GM21576 (cell line): Measurements from ENCODE around the gene RNU1-3.
"Not testable (repeated sequence)": the region's sequence is repeated elsewhere in the genome, so short reads cannot be mapped to it uniquely, and the experiment has no call there.

ENCODE experiments used
- ATAC-seq: cut with Tn5 transposase; IDR thresholded peaks from one replicate; pipeline ENCODE4 v1.9.1; 2021; ENCODE audit warnings: mild to moderate bottlenecking, moderate library complexity; ENCODE audit not compliant: unreplicated experiment

RNU1-3 gene

DNA sequence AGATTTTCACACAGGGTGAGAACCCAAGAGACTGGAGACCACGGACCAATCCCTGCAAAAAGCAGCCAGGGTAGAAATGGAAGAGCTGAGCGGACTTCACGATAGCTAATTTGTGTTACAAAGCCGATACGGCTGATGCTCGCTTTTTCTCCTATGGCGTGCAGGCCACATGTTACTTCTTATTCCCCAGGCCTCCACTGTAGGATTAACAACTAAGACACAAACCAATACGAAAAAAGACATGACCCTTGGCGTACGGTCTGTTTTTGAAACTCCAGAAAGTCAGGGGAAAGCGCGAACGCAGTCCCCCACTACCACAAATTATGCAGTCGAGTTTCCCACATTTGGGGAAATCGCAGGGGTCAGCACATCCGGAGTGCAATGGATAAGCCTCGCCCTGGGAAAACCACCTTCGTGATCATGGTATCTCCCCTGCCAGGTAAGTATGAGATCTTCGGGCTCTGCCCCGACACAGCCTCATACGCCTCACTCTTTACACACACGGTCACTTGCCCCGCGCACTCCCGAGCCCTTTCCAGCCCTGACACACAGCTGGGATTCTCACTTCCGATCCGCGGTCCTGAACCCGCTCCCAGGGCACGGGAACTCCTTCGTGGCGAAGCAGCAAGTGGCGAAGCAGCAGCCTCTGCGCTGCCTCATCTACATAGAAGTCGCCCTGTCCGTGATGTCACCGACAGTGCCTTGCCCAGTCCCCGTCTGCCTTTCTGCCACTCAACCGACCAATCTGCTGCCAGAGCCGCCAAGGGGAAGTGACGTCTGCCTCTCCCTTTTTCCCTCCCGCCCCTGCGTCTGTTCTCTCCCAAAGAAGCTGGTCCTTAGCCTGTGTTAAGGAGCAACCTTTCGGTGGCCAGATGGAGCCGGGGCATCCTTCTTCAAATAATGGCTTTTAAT, at the start of gene RNU1-3:
TSS of gene RNU1-3 (minus strand) at position 447 of the 912 bp plus-strand sequence.
- ATAC-seq = peak; percentile 96

DNA sequence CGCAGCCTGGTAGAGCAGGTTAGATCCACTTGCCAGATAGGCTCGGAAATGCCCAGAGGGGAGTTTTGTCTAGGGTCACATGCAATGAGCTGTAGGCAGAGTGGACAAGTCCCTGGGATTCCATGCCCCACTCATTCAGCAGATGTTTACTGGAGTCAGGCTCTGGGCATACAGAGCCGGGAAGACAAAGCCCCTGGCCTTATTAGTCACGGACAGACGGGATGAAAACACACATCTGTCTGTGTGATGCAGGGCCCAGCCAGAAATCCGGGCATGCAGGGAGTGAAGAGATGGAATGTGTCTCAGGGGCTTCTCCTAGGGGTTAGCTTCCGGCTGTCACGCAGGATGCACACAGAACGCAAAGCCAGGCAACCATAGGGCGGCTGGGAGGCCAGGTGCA, 46.7 kb upstream of the RNU1-3 start:
- not testable (repeated sequence) for ATAC-seq

DNA sequence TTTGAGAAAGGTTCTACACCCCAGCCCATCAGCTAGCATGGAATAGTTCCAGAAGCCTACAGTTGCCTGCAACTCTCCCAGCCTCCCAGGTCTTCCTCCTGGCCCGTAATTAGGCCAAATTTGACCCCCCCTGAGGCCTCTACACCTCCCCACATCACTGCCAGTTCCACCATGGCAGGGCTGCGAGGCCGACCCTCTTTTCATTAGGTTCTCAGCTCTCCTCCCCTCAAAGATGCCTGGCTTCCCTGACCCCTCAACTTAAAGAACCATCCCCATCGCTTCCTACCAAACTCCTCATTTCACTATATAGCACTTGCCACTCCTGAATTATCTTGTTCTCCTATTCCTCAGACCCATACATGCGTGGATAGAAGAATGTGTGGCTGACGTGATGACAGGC, 46.2 kb upstream of the RNU1-3 start:
- not testable (repeated sequence) for ATAC-seq

DNA sequence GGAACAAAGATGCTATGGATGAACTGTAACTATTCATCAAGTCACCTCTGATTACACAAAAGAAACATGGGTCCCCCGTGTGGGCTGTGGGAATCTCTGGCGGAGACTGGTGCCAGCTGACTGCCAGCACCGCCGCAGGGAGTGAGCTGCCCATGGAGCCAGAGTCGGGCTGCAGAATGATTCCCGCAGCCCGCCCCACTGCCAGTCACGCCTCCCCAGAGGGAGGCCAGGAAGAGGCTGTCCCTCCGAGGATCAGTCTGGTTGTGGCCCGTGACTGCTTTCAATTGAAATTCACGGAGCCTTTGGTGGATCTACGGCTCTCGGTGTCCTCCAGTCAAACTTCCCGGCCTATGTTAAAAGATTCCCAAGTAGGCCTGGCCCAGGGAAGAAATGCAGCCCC, 45.8 kb upstream of the RNU1-3 start:
- ATAC-seq = not testable (repeated sequence)

DNA sequence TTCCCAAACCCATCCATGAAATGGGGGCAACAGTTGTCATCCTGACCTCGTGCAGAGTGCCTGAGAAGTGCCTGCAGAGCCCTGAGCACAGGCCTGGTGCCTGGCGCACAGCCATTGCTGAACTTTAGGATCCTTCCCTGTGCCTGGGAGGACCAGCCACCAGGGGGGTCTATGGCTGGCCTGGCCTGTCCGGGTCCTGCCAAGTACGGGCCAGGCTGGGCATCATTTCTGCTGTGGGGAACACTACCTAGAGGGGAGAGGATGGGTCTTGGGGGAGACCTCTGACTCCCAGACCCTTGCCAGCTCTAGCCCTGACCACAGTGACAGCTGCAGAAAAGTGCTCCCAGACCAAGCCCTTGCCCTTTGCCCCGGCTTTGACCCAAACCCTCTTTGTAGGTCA, 45.4 kb upstream of the RNU1-3 start:
- ATAC-seq = not testable (repeated sequence)

DNA sequence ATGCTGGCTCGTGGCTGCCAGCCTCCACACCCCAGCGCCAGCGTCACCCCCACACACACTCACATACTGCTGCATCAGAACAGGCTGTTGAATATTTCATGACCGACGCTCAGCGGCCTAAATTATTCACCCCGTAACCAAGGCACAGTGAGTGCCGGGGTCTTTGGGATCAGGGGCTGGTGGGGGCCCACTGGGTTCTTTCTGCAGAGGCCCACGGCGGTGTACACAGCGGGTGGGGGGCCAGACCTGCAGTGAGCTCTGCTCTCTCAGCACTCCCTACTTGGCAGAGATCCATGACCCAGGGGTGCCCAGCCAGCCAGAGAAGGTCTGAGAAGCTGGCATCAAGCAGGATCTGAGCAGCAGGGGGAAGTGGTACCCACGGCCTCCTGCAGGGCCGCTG, 43.9 kb upstream of the RNU1-3 start:
- ATAC-seq = not testable (repeated sequence)

DNA sequence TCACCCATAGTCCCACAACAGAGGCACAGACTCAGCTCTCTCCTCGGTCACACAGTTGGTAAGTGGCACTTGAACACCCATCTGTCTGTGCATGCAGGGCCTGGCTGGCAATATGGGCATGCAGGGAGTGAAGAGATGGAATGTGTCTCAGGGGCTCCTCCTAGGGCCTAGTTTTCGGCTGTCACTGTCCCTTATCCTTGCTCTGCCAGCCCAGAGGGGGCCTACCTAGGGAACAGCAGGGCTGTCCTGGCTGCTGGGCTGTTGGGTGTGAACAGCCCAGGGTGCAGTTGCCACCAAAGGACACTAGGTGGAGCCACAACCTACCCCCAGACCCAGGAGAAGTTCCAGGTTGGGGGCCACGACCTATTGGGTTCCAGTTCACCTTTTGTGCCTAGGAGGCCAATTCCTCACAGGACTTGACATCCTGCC, 42.9 kb upstream of the RNU1-3 start:
- ATAC-seq = peak; percentile 54

DNA sequence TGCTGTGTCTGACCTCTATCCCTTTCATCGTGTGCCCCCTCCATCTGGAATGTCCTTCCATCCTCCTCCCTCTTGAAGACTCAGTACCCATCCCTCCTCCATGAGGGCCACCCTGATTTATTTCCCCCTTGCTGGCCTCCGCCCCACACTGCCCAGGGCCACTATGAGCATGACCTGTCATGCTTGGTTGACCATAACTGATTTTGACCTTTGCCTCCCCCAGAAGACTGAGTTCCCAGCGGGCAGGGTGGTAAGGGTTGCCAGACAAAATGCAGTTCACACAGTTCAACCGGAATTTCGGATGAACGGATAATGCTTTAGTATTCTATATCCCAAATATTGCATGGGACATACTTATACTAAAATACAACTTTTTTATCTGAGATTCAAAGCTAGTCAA, 42.0 kb upstream of the RNU1-3 start:
- not testable (repeated sequence) for ATAC-seq

DNA sequence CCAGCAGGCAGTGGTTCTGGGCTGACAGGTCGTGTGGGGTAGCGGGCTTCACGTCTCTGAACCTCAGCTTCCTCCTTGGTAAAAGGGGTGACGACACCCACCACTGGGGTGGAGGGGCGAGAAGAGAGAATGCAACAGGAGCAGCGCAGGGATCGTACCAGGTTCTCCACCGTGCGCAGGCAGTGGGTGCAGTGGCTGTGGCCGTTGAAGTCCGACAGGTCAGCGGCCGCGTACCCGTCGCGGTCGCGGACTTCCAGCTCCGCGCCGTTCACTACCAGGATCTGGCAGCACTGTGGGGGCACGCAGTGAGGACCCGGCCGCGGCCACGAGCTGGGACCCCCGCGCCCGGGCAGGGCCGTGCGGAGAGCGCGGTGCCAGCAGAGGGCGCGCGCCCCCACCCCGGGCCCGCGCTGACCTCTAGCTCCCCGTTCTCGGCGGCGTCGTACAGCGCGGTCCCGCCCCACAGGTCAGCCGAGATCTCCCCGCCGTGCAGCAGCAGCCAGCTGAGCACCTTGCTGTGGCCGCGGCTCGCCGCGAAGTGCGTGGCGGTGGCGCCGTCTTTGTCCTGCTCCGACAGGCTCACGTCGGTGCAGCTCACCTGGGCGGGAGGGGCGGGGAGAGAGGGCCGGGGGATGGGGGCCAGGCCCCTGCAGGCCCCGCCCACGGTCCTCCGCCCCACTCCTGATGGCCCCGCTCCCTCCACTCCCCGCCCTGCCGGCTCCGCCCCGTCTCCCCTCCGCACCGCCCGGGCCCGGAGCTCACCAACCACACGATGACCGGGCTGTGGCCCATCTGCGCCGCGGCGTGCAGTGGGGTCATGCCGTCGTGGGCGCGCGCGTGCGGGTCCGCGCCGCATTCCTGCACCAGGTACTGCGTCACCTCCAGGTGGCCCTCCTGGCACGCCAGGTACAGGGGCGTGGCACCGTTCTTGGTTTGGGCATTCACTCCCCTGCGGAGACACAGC, 40.7 kb upstream of the RNU1-3 start:
- not testable (repeated sequence) for ATAC-seq

DNA sequence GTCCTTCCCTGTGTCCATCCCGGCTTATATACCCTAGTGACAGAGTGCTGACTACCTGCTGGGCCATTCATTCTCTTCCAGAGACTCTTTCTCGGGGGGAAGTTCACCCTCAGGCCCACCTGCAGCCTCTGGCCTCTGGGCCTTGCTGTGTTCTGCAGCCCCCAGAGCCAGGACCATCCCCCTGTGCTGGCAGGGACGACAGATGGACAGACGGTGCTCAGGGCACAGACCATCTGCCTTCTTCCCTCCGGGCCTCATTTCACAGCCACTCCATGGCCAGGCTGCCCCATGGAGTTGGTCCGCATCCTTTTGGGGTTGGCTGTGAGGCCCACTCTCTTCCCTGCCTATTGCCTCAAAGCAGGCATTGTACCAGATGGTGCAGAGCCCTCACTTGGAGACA, 39.6 kb upstream of the RNU1-3 start:
- ATAC-seq = not testable (repeated sequence)

DNA sequence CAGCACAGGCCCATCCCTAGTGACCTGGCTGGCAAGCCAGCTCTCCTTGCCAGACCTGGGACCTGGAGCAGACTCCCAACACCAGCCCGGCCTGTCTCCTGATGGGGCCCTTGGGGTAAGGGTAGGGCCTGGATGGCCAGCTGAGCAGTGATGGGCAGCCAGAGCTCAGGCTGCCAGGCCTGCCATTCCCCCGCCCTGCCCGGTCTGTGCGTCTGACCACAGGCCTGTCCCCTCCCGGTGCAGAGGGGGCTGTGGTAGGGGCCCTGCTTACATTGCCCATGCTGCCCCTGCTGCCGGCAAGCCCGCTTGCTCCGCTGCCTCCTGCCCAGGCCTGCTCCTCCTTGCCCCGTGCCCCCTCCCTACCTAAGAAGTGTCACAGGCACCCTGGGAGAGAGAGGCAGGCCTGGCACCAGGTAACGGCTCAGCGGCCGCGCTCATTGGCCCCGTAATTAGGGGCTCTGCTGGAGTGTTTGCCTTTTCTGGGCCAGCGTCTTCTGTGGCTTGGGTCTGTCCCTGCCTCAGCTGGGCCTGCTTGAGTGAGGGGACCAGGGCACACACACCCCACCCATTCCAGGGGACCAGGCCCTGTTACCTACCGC, 37.9 kb upstream of the RNU1-3 start:
- ATAC-seq = not testable (repeated sequence)

DNA sequence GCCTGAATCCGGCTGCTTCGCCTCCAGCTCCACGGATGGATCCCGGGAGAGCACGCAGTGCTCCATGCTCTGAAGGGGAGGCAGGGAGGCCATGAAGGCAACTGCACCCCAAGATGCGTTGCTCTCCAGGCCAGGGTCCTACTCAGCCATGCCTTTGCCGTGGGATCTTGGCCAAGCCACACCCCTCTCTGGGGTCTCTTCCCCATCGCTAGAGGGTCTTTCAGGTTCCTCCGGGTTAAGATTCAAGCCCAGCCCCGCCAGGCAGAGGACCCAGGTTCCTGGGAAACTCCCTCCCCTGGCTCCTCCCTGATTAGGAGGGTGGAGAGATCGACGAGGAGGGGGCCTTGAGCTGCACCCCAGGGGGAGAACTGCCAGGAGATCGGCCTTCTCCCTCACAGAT, 37.3 kb upstream of the RNU1-3 start:
- not testable (repeated sequence) for ATAC-seq

DNA sequence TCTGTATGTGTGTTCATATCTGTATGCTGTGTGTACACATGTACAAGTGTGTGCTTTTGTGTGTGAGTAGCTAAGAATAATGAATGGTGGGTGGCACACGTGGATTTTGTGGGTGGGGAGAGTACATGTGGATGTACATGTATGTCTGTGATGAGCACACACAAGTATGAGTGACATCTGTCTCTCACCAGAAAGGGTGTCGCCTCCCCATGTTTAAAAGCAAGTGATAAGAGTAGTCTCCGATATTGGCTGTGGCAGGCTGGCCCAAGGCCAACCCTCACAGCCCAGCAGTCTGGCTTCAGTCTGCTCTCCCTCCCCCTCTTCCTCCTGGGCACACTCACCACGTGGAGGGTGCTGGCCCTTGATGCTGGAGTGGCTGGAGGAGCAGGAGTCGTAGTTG, 36.9 kb upstream of the RNU1-3 start:
- not testable (repeated sequence) for ATAC-seq

DNA sequence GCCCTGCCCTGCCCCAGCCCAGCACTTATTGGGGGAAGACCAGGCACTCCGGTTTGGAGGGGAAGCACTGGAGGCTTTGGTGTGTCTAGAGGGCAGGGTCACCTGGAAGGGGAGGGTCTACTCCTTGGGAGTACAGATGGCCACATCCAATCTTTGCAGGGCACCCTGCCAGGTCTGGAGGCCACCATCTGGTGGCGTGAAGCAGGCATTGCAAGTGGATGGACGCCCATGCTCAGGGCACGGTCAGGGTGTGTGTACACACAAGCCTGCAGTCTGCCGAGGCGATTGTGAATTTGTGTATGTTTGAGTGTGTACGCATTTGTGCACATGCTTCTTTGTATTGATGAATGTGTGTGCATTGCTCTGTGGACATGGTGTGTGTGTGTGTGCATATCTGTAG, 36.4 kb upstream of the RNU1-3 start:
- ATAC-seq = not testable (repeated sequence)

DNA sequence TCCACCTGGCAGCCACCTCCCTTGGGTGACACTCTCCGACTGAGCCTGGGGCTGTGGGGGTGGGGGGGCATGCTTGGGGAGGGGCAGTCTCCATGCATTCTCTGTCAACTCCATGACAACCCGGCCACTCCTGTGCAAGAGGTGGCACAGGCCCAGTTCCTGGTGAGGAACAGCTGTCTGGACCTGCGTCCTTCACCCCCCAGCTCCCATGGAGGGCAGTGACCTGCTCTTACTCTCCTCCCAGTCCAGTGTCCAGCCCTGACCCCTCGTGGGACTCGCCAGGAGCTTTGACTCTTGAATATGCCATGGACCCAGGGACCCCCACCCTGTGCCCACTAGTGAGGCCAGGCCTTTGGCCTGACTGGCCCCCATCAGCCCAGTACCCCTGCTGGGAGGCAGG, 35.5 kb upstream of the RNU1-3 start:
- not testable (repeated sequence) for ATAC-seq

DNA sequence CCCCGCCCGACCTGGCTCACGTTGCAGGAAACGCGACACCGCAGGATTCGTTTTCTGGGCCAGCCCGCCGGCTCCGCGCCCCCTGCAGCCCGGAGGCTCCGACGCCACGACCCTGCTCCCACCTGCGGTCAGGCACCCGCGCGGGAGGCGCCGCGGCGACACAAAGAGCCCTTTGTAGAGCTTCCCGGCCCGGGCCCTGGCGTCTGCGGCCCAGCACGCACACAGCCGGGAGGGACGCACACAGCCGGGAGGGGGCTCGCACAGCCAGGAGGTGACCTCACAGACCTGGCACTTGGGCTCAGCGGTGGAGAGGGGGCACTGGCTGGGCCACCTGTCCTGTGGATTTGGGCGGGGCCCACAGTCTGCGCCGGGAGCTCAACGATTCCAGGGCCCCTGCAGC, 34.4 kb upstream of the RNU1-3 start:
- not testable (repeated sequence) for ATAC-seq

DNA sequence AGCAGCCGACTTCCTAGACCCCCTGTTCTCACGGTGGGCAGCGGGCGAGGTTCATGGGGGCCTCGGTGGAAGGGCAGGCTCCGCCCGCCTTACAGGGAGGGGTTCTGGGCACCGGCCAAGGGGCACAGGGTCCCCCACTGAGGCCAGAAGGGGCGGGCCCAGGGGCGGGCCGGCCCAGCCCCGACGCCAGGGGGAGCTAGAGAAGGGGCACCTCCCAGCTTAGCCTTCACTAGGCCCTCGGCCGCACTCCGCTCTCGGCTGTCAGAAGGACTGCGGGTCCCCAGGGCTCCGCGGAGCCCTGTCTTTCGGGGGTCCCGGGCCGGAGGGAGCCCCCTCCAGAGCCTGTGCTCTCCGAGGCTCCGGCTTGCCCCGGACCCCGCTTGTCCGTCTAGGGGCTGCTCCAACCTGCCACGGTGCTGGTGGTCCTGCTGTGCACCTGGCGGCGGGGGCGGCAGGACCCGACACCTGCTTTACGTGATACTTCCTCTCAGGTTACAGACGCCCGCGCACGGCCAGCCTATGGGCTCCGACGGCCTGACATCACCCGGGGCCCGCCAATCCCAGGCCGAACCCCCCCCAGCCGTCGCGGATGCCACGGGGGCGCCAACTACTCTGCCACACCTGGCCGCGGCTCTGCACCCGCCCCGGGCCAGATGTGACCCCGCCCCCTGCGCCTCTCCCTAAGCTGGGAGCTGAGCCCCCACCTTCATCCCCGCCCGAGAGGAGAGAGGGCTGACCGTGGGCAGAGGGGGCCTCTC, 33.6 kb upstream of the RNU1-3 start:
- ATAC-seq = not testable (repeated sequence)

DNA sequence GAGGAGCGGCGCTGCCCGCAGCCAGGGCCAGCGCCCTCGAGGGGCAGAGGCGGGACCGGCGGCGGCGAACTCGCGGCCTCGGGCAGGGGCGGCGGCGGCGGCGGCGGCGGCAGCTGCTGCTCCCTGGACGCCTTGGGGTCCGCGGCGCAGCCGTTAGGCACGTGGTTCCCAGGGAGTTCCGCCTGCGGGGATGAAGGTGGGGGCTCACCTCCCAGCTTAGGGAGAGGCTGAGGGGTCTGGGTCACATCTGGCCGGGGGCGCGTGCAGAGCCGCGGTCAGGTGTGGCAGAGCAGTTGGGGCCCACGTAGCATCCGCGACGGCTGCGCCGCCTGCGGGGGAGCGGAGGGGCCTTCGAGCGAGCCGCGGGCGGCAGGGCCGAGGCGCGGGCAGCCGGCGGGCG, 32.7 kb upstream of the RNU1-3 start:
- ATAC-seq = not testable (repeated sequence)

DNA sequence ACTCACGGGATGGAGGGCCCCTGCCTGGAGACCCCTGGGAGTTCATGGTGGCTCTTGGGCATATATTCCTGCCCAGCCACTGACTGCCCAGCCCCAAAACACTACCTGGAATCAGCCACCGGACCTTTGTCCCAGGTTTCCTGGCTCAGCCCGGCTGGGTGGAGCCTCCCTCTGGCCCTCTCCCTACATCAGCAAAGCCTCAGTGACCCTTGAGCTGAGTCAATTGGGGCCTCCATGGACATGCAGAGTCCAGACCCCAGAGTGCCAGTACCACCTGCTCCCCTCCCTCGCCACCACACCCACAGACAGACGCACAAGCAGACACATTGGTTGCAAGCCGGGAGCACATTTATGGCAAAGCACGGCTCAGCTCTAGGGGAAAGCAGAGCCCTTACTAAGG, 30.4 kb upstream of the RNU1-3 start:
- ATAC-seq = not testable (repeated sequence)

DNA sequence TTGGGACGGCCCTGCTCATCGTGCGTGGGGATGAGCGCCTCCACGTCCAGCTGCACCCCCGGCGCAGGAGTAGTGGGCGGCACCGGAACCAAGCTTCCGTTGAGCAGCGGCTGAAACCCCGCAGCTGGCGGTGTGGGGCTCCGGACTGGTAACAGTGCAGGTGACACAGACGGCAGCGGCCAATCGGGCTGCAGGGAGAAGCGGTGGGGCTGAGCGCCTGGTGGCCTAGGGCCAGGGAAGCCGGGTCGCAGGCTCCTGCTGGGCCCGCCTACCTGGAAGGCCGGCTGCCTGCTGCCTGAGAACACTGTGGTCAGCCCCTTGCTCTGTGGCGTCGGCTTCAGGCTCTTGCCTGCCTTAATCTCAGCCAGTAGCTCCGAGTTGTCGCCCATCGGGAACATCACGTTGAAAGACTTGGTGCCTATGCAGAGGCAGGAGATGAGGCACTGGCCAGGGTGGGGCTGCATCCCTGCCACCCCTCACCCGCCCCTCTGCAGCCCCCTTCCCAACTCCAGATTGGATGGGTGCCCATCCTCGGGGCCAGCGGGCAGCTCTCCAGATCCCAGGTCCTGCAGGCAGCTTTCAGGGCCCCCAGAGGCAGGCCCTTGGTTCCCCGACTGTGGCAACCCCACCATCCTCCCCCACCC, 29.9 kb upstream of the RNU1-3 start:
- not testable (repeated sequence) for ATAC-seq
